Panc1 (cell line): ENCODE results near the gene NEDD8.

ENCODE experiments used
- CTCF ChIP-seq: fragments of 450-650 bp; IDR thresholded peaks from 2 replicates; pipeline ENCODE4 v1.5.1; 2017; ENCODE audit warnings: mild to moderate bottlenecking
- POLR2AphosphoS5 ChIP-seq: IDR thresholded peaks from 2 replicates; pipeline ENCODE4 v1.6.1; 2012; ENCODE audit warnings: mild to moderate bottlenecking, low read depth, low read length, moderate library complexity
- SIN3A ChIP-seq: IDR thresholded peaks from 2 replicates; pipeline ENCODE4 v1.6.1; 2012; ENCODE audit warnings: low read depth, mild to moderate bottlenecking, low read length, moderate library complexity, borderline replicate concordance; ENCODE audit not compliant: insufficient read depth
- TF ChIP-seq, protein P1 (sequence below), 2 experiments: IDR thresholded peaks; 2 replicates each; pipeline ENCODE4 v1.6.1; 2011 to 2012; ENCODE audit warnings: low read depth in 2 of 2, control low read depth in 1 of 2, low read length in 1 of 2, mild to moderate bottlenecking in 1 of 2, moderate library complexity in 1 of 2; ENCODE audit not compliant: insufficient read depth in 1 of 2

DNA sequence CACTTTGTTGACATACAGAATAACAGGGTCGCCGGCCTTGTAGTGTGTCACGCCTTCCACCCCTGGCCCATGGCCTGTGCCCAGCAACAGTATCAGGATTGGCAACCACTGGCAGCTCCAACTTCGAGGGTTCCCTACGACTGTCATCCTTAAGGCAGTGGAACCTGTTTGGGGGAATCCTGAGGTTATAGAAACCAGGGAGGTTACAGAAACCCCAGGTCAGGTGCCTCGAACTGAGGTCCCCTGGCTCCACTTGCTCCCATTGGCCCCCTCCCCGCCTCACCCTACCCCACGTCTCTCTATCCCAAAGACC is 37.3 kb downstream of the NEDD8 start:
- no peak for TF ChIP-seq CTCF
- TF ChIP-seq POLR2AphosphoS5: no peak
- TF ChIP-seq, protein P1, sequence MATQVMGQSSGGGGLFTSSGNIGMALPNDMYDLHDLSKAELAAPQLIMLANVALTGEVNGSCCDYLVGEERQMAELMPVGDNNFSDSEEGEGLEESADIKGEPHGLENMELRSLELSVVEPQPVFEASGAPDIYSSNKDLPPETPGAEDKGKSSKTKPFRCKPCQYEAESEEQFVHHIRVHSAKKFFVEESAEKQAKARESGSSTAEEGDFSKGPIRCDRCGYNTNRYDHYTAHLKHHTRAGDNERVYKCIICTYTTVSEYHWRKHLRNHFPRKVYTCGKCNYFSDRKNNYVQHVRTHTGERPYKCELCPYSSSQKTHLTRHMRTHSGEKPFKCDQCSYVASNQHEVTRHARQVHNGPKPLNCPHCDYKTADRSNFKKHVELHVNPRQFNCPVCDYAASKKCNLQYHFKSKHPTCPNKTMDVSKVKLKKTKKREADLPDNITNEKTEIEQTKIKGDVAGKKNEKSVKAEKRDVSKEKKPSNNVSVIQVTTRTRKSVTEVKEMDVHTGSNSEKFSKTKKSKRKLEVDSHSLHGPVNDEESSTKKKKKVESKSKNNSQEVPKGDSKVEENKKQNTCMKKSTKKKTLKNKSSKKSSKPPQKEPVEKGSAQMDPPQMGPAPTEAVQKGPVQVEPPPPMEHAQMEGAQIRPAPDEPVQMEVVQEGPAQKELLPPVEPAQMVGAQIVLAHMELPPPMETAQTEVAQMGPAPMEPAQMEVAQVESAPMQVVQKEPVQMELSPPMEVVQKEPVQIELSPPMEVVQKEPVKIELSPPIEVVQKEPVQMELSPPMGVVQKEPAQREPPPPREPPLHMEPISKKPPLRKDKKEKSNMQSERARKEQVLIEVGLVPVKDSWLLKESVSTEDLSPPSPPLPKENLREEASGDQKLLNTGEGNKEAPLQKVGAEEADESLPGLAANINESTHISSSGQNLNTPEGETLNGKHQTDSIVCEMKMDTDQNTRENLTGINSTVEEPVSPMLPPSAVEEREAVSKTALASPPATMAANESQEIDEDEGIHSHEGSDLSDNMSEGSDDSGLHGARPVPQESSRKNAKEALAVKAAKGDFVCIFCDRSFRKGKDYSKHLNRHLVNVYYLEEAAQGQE (IDR thresholded peaks at IDR 0.05; ENCODE audit: insufficient read depth in 1 of 2, low read depth in 2 of 2, low read length in 1 of 2): no peak
- TF ChIP-seq SIN3A: no peak
